ENCODE measurements around the gene RHBDF2. TPM values are rescaled to one million over a fixed set of nuclear protein-coding genes. Genes with fewer than 3 reads are reported as not detected.

Gene RHBDF2
- total RNA-seq, 1 donor: 1.4 TPM

DNA sequence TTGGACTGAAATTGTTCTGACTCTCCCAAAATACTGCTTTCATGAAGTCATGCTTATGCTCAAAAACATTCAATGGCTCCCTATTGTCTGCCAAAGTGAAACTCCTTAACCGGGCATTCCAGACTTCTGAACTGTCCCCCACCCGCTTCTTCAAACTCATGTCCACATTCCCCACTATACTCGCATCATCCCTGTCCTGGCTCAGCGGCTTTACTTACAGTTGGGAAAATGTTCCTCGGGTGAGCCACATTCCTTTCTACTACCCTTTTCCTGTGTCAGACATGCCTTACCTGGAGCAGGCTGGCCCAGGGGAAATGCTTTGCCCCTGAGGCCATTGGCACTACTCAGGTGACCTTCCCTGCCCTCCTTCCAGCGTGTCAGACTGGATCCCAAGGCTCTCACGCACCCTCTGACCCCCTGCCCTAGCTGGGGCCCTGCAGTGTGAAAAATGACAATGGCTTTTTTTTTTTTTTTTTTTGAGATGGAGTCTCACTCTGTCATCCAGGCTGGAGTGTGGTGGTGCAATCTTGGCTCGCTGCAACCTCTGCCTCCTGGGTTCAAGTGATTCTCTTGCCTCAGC, 30.9 kb upstream of the RHBDF2 start:
- H3K4me3 ChIP-seq (ENCODE audit: low read depth, low read length): no peak overlapping the region
- DNase-seq (ENCODE audit: low read depth): peak; percentile 55
- TF ChIP-seq, protein P1, sequence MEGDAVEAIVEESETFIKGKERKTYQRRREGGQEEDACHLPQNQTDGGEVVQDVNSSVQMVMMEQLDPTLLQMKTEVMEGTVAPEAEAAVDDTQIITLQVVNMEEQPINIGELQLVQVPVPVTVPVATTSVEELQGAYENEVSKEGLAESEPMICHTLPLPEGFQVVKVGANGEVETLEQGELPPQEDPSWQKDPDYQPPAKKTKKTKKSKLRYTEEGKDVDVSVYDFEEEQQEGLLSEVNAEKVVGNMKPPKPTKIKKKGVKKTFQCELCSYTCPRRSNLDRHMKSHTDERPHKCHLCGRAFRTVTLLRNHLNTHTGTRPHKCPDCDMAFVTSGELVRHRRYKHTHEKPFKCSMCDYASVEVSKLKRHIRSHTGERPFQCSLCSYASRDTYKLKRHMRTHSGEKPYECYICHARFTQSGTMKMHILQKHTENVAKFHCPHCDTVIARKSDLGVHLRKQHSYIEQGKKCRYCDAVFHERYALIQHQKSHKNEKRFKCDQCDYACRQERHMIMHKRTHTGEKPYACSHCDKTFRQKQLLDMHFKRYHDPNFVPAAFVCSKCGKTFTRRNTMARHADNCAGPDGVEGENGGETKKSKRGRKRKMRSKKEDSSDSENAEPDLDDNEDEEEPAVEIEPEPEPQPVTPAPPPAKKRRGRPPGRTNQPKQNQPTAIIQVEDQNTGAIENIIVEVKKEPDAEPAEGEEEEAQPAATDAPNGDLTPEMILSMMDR (IDR thresholded peaks at IDR 0.05; ENCODE audit: insufficient read depth, low read length): no peak

DNA sequence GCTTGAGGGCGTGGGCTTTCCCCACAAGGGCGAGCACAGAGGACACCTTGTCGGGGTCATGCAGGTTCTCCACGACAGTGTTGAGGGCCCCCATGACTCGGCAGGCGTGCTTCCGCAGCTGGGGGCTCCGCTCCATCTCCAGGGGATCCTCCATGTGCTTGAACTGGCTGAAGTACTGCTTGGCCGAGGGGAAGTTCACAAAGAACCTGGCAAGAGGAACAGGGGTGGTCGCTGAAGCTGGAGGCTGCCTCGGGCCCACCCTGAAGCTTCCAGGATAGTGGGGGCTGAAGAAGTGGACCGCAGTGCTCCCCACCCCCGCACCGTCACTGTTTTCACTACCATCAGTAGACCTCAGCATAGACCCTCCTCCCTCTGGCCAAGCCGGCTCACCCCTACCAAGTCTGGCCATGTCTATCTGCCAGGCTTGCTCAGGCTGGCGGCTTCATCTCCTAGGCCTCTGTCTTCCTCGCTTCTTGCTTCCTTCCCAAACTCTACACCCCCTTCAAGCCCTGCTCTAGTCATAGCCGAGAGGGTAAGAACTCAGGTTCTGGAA, 30.3 kb upstream of the RHBDF2 start:
- TF ChIP-seq, protein P1 (IDR thresholded peaks at IDR 0.05; ENCODE audit: insufficient read depth, low read length): no peak
- no peak overlapping the region for H3K4me3 ChIP-seq (ENCODE audit: low read depth, low read length)
- DNase-seq (ENCODE audit: low read depth): no peak

DNA sequence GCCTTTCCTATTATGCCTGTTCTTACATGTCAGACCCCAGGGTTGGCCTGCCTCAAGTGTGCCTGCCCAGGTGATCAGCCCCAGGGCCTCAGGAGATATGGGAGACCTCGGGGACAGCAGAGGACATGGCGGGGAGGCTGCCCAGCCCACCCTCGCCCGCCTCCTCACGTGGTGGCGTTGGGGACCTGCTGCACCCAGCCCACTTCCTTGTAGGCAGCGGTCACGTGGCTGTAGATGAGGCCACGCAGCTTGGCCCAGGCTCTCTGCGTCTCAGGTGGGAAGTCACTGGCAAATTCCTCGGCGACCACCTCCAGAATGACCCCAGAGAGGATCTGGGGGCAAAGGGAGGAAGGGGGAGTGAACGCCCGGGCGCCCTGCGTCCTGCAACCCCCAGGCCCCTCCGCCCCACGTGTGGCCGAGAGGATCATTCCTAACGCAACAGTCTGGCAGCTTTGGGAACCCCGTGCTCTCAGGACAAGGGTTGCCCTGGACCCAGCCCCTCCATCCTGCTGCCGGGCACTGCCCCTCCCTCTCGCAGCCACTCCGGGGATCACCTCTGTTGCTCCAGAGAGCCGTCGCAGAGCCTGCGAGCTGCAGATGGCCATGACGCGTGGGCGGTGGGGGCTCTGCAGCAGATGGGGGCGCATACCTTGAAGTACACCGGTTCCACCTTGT, 29.7 kb upstream of the RHBDF2 start:
- H3K4me3 ChIP-seq (ENCODE audit: low read depth, low read length): no peak overlapping the region
- TF ChIP-seq, protein P1 (IDR thresholded peaks at IDR 0.05; ENCODE audit: insufficient read depth, low read length): no peak
- DNase-seq (ENCODE audit: low read depth): no peak

DNA sequence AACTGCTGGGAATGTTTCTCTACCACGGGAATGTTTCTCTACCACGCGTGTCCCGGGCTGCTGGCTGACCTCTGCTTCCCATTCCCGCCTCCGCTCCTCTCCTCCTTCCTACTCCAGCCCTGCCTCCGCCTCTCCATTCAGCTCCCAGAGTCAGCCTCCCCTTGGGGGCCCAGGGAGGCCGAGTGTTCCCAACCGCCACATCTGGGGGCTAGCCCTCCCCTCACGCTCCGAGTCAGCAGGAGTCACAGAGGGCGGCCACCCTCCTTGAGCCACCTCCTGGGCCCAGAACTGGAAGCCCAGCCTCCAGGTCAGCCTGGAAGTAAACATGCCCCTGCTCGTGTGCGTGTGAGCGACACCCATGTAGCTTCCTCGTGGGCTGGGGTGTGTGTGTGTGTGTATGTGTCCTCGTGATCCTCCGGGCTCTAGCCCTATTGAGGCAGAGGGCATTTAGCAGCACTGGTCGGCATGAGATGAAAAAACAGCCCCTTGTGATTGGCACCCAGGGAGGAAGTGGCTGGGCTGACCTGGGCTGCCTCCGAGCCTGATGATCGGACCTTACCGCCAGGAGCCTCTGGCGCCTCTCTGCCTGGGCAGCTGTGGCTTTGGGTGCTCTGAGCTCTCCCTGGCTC, 29.0 kb upstream of the RHBDF2 start:
- TF ChIP-seq, protein P1 (IDR thresholded peaks at IDR 0.05; ENCODE audit: insufficient read depth, low read length): no peak
- H3K4me3 ChIP-seq (ENCODE audit: low read depth, low read length): no peak overlapping the region
- DNase-seq (ENCODE audit: low read depth): peak; percentile 81

DNA sequence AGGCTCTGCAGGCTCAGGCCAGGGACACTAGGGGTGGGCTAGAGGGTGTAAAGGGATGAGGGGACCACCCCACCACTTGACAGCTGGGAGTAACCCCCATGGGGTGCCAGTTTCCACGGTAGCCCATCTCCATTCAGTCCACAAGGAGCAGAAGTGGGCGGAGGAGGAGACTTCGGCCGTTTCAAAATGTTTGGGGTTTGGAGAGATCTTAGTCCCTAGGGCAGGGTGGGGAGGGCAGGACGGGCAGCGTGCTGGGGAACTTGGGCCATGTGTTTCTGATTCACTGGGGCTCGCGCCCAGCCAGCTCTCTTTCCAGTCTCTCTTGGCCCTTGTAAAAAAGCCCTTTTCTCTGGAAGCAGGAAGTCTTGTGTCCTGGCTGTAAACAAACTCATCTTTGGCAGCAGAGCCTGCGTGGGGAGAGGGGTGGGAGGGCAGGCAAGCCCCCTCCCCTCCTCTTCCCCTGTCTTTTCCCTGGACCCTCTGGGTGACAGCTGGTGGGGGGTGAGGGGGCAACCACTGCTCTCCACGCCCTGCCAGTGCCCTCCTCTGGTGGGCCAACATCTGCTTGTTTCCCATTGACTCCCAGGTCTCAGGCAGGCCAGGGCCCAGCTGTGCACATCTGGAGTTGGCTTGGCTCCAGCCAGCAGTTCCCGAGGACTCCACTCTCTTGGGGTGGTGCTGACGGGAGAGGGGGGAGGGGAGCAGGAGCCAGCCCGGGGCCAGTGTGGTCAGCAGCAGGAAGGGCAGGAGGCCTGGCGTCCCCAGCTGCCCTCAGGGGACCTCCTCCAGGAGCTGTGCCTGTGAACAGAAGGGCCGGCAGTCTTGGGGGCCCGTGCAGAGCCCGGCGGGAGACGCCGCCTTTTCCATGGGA, 28.2 kb upstream of the RHBDF2 start:
- peak overlapping the region; percentile 40 for H3K4me3 ChIP-seq (ENCODE audit: low read depth, low read length)
- peak; percentile 97 for DNase-seq (ENCODE audit: low read depth)
- TF ChIP-seq, protein P1 (IDR thresholded peaks at IDR 0.05; ENCODE audit: insufficient read depth, low read length): peak; percentile 26

DNA sequence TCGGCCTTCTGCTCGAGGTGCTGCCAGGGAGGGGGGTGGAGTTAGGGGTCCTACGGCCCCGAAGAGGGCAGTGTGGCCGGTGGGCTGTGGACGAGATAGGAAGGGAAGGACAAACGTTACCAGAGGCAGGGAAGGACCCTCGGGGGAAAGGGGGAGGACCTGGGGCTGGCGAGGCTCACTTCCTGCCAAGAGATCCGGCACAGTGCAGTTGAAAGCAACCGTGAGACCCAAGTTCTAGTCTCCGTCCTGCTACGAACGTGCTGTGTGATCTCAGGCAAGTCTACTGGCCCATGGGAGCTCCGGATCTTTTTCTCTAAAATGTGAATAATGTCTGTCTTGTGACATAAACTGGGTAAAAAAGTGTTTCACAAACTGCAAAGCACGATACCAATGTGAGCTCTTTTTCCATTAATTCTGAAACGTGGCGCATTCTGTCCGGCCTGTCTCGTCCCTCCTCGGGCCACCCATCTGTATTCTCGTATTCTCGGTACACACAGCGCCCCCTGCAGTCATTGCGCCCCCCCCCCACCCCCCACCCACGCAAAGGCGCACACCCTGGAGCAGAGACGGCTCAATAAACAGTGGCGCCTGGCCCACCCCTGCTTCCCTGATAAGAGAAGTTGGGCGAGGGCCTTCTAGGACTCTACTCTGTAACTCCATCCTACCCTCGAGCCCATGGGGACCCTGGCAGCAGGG, 27.5 kb upstream of the RHBDF2 start:
- peak overlapping the region; percentile 40 for H3K4me3 ChIP-seq (ENCODE audit: low read depth, low read length)
- peak; percentile 81 for DNase-seq (ENCODE audit: low read depth)

More for the DNA sequence above, 27.5 kb upstream of the RHBDF2 start:
- TF ChIP-seq, protein P1 (IDR thresholded peaks at IDR 0.05; ENCODE audit: insufficient read depth, low read length): no peak

Measured in fibroblast of the aortic adventitia (primary cell).